H9 (cell line): Measurements from ENCODE around the gene GARIN5A. TPM values are rescaled to one million over a fixed set of nuclear protein-coding genes. Genes with fewer than 3 reads are reported as not detected.

Experiments
- DNase-seq: peaks from one replicate; pipeline ENCODE4 v3.0.0-alpha.2; 2017
- H2AFZ ChIP-seq: one replicate; pipeline ENCODE4 v1.6.1; 2013; ENCODE audit warnings: mild to moderate bottlenecking, low read length, control low read depth, moderate library complexity
- H2AK5ac ChIP-seq: 2 replicates; pipeline ENCODE4 v1.6.1; 2013; ENCODE audit warnings: low read length, control low read depth, mixed read lengths; ENCODE audit not compliant: insufficient read length
- H2BK120ac ChIP-seq: one replicate; pipeline ENCODE4 v1.6.1; 2013; ENCODE audit warnings: low read depth, mild to moderate bottlenecking, low read length, control low read depth, inconsistent platforms; ENCODE audit not compliant: poor library complexity, severe bottlenecking
- H2BK12ac ChIP-seq: 2 replicates; pipeline ENCODE4 v1.6.1; 2013; ENCODE audit warnings: low read length, control low read depth, mixed read lengths, low read depth; ENCODE audit not compliant: insufficient read length
- H2BK15ac ChIP-seq: 2 replicates; pipeline ENCODE4 v1.6.1; 2013; ENCODE audit warnings: low read depth, low read length, control low read depth
- H2BK20ac ChIP-seq: one replicate; pipeline ENCODE4 v1.6.1; 2013; ENCODE audit warnings: low read depth, mild to moderate bottlenecking, low read length, control low read depth, inconsistent platforms; ENCODE audit not compliant: poor library complexity, severe bottlenecking
- H2BK5ac ChIP-seq: 2 replicates; pipeline ENCODE4 v1.6.1; 2013; ENCODE audit warnings: low read length, control low read depth, mixed read lengths; ENCODE audit not compliant: insufficient read length
- H3K14ac ChIP-seq: 2 replicates; pipeline ENCODE4 v1.6.1; 2013; ENCODE audit warnings: low read length, control low read depth; ENCODE audit not compliant: insufficient read depth
- H3K18ac ChIP-seq: 2 replicates; pipeline ENCODE4 v1.6.1; 2013; ENCODE audit warnings: low read depth, mild to moderate bottlenecking, mixed read lengths, low read length, control low read depth; ENCODE audit not compliant: insufficient read length
- H3K23ac ChIP-seq: 2 replicates; pipeline ENCODE4 v1.6.1; 2013; ENCODE audit warnings: low read length, control low read depth, mixed read lengths, low read depth; ENCODE audit not compliant: insufficient read length
- H3K23me2 ChIP-seq: 2 replicates; pipeline ENCODE4 v1.6.1; 2013; ENCODE audit warnings: low read depth, mild to moderate bottlenecking, mixed read lengths, low read length, control low read depth; ENCODE audit not compliant: insufficient read length, poor library complexity, severe bottlenecking
- H3K27ac ChIP-seq: 2 replicates; pipeline ENCODE4 v1.5.1; 2013; ENCODE audit warnings: low read length, control low read depth, mixed read lengths, low read depth; ENCODE audit not compliant: insufficient read length
- H3K27me3 ChIP-seq: 2 replicates; pipeline ENCODE4 v1.6.1; 2013; ENCODE audit warnings: low read length, control low read depth, inconsistent platforms; ENCODE audit not compliant: insufficient read depth
- H3K4ac ChIP-seq: 2 replicates; pipeline ENCODE4 v1.6.1; 2013; ENCODE audit warnings: low read depth, mild to moderate bottlenecking, control low read depth, inconsistent platforms, low read length, moderate library complexity
- H3K4me1 ChIP-seq: 2 replicates; pipeline ENCODE4 v1.6.1; 2013; ENCODE audit warnings: low read length, control low read depth, inconsistent platforms; ENCODE audit not compliant: insufficient read depth
- H3K4me2 ChIP-seq: 2 replicates; pipeline ENCODE4 v1.6.1; 2013; ENCODE audit warnings: low read length, control low read depth, mixed read lengths; ENCODE audit not compliant: insufficient read length, insufficient read depth
- H3K56ac ChIP-seq: 2 replicates; pipeline ENCODE4 v1.6.1; 2013; ENCODE audit warnings: low read depth, mild to moderate bottlenecking, mixed read lengths, low read length, control low read depth; ENCODE audit not compliant: insufficient read length
- H3K79me1 ChIP-seq: 2 replicates; pipeline ENCODE4 v1.6.1; 2013; ENCODE audit warnings: low read depth, mild to moderate bottlenecking, moderate library complexity, low read length, control low read depth, inconsistent platforms; ENCODE audit not compliant: insufficient read depth, poor library complexity, severe bottlenecking
- H3K79me2 ChIP-seq: 2 replicates; pipeline ENCODE4 v1.6.1; 2013; ENCODE audit warnings: low read length, control low read depth, inconsistent platforms; ENCODE audit not compliant: insufficient read depth
- H3K9ac ChIP-seq: 2 replicates; pipeline ENCODE4 v1.6.1; 2013; ENCODE audit warnings: low read length, control low read depth, mixed read lengths; ENCODE audit not compliant: insufficient read length; ENCODE audit errors: extremely low read depth
- H3K9me3 ChIP-seq: one replicate; pipeline ENCODE4 v1.6.1; 2013; ENCODE audit warnings: low read depth, low read length, inconsistent platforms; ENCODE audit not compliant: control insufficient read depth
- H3T11ph ChIP-seq: one replicate; pipeline ENCODE4 v1.6.1; 2013; ENCODE audit warnings: mild to moderate bottlenecking, low read length, control low read depth, inconsistent platforms
- H4K20me1 ChIP-seq: one replicate; pipeline ENCODE4 v1.6.1; 2013; ENCODE audit not compliant: control insufficient read depth, insufficient read length, insufficient read depth
- H4K5ac ChIP-seq: 2 replicates; pipeline ENCODE4 v1.6.1; 2013; ENCODE audit warnings: low read depth, mild to moderate bottlenecking, mixed read lengths, low read length, control low read depth; ENCODE audit not compliant: insufficient read length
- H4K8ac ChIP-seq: replicated peaks from 2 replicates; pipeline ENCODE4 v1.6.1; 2013; ENCODE audit warnings: low read length, control low read depth, mixed read lengths, low read depth; ENCODE audit not compliant: insufficient read length
- H4K91ac ChIP-seq: 2 replicates; pipeline ENCODE4 v1.6.1; 2013; ENCODE audit warnings: low read depth, mild to moderate bottlenecking, moderate library complexity, mixed read lengths, low read length, control low read depth; ENCODE audit not compliant: insufficient read length
- H3K27ac Mint-ChIP-seq, 3 experiments: 2 replicates in 2 of 3; 3 replicates in 1 of 3; pipeline ENCODE4 v1.8.0; 2020 to 2021; ENCODE audit warnings: mixed read lengths in 3 of 3, mild to moderate bottlenecking in 1 of 3, moderate library complexity in 1 of 3
- H3K27me3 Mint-ChIP-seq: 2 replicates; pipeline ENCODE4 v1.8.0; 2021; ENCODE audit warnings: low read depth, mild to moderate bottlenecking, moderate library complexity, mixed read lengths
- H3K36me3 Mint-ChIP-seq, 3 experiments: 2 replicates in 2 of 3; 3 replicates in 1 of 3; pipeline ENCODE4 v1.8.0; 2020 to 2021; ENCODE audit warnings: low read depth in 3 of 3, mixed read lengths in 3 of 3; ENCODE audit not compliant: insufficient read depth in 1 of 3
- H3K4me1 Mint-ChIP-seq, 2 experiments: 2 replicates each; pipeline ENCODE4 v1.8.0; 2020; ENCODE audit warnings: mixed read lengths in 2 of 2
- H3K4me3 Mint-ChIP-seq, 2 experiments: 2 replicates in 1 of 2; 3 replicates in 1 of 2; pipeline ENCODE4 v1.8.0; 2020 to 2021; ENCODE audit warnings: mild to moderate bottlenecking in 2 of 2, mixed read lengths in 2 of 2, moderate library complexity in 1 of 2
- H3K9me3 Mint-ChIP-seq, 2 experiments: 2 replicates in 1 of 2; 3 replicates in 1 of 2; pipeline ENCODE4 v1.8.0; 2020; ENCODE audit warnings: mild to moderate bottlenecking in 2 of 2, mixed read lengths in 2 of 2, moderate library complexity in 1 of 2
- CTCF ChIP-seq: fragments of 200-600 bp; sonication (generic); conservative IDR thresholded peaks from 3 replicates; pipeline ENCODE4 v1.8.0; 2021; ENCODE audit warnings: antibody characterized with exemption, mild to moderate bottlenecking
- WGBS: extraction: QIAGEN DNeasy Blood & Tissue Kit; methylation state at CpG from one replicate; pipeline ENCODE4 v1.1.7; 2013; ENCODE audit warnings: missing lambda C conversion rate, low lambda C conversion rate, mixed read lengths; ENCODE audit not compliant: insufficient read length; ENCODE audit errors: extremely low coverage; 5-methylcytosine and 5-hydroxymethylcytosine counted together
- total RNA-seq: library from RNA; stranded (reverse); gene quantifications from 2 replicates; pipeline ENCODE4 v1.2.1, GENCODE V29; 2021

Gene GARIN5A
- total RNA-seq, 1 experiment from 2014 or later, result 9.5 TPM

DNA sequence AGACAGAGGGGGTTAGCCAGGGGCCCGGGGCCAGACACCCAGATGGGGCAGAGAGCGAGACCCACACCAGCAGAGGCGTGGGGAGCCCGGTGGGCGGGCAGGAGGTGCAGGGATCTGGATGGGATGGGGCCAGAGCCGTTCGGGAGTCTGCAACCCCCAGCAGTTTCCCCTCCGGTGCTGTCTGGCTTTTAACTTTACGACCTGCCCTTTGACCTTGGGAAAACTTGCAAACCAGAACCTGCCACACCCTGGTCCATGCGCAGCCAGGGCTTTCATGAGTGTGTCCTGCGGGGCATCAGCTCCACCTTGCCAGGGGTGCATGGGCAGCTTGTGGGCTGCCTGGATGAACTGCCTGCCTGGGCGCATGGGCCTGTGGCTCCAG, 24.5 kb upstream of the GARIN5A start:
- Histone ChIP-seq H3K9me3 (no peaks in the 10 kb centered on the region), H3K18ac (no peak overlapping the region), H3K27ac (no peak overlapping the region), H3K23me2 (peaks cover 3% of the 10 kb centered on the region), H3K79me1 (no peaks in the 10 kb centered on the region), H4K5ac (no peak overlapping the region), H3K4me2 (no peak overlapping the region), H3K14ac (no peak overlapping the region; the same call in 1 of the 2 replicates), H3T11ph (no peak overlapping the region), H2BK120ac (no peak overlapping the region), H4K20me1 (no peaks in the 10 kb centered on the region), H4K91ac (no peak overlapping the region), H2AFZ (no peak overlapping the region), H4K8ac (no peak overlapping the region), H3K23ac (no peak overlapping the region), H2BK12ac (no peak overlapping the region), H3K56ac (no peak overlapping the region), H2BK15ac (no peak overlapping the region), H3K4ac (no peak overlapping the region), H3K79me2 (no peaks in the 10 kb centered on the region), H3K4me1 (no peaks in the 10 kb centered on the region), H2BK20ac (no peak overlapping the region), H3K9ac (no peak overlapping the region), H2AK5ac (no peak overlapping the region), H3K27me3 (peaks cover 20% of the 10 kb centered on the region; the same call in 1 of the 2 replicates), H2BK5ac (no peak overlapping the region)
- Mint-ChIP-seq H3K4me1 (peaks cover 2 to 9% of the 10 kb centered on the region in 2 experiments; a peak in 3 of 4 replicates), H3K36me3 (no peaks in the 10 kb centered on the region; a peak in 2 of 7 replicates), H3K27ac (no peak overlapping the region), H3K4me3 (0 out of 5 replicates have a peak overlapping the region, but pooled peaks of 1 of the 2 experiments have one; percentile 4), H3K27me3 (peaks cover 18% of the 10 kb centered on the region), H3K9me3 (no peaks in the 10 kb centered on the region)
- WGBS, result no CpG with 5 or more reads among the region's 12 CpGs
- no peak for TF ChIP-seq CTCF
- no peak for DNase-seq
